ENCODE results near the gene LHFPL3. TPM values are rescaled to one million over a fixed set of nuclear protein-coding genes. Genes with fewer than 3 reads are reported as not detected.

The LHFPL3 gene
- total and polyA plus RNA-seq, 2 donors (not counting 3 experiments of a cell fraction or from before 2014, with no cell fraction given), result not detected

- Histone ChIP-seq H3K4me1 (ENCODE audit: control insufficient read depth, extremely low read depth, insufficient read depth, low read length) (no peaks in the 10 kb centered on the region), H2AFZ (ENCODE audit: low read depth, low read length) (no peak overlapping the region), H3K9ac (replicated peaks; ENCODE audit: extremely low read depth, insufficient read depth, low read length) (no peak overlapping the region), H3K9me1 (replicated peaks; ENCODE audit: control insufficient read depth, extremely low read depth, insufficient read depth, low read length) (no peaks in the 10 kb centered on the region), H3K4me3 (replicated peaks in 1 of 3; ENCODE audit: insufficient read depth in 1 of 3, low read depth in 1 of 3, low read length in 3 of 3) (no peak overlapping the region), H4K20me1 (replicated peaks; ENCODE audit: control insufficient read depth, extremely low read depth, insufficient read depth, low read length) (no peaks in the 10 kb centered on the region), H3K27ac (ENCODE audit: insufficient read depth, low read depth, low read length) (no peak overlapping the region), H3K27me3 (ENCODE audit: control insufficient read depth in 2 of 2, insufficient read depth in 2 of 2, low read length in 2 of 2) (peaks cover 6 to 14% of the 10 kb centered on the region in 2 experiments), H3K9me3 (replicated peaks; ENCODE audit: control insufficient read depth, insufficient read depth, low read length) (no peaks in the 10 kb centered on the region), H3K36me3 (ENCODE audit: control insufficient read depth in 2 of 2, extremely low read depth in 1 of 2, insufficient read depth in 2 of 2, low read length in 2 of 2) (no peaks in the 10 kb centered on the region), H3K79me2 (ENCODE audit: control insufficient read depth, insufficient read depth, low read length) (no peaks in the 10 kb centered on the region), H3K4me2 (ENCODE audit: insufficient read depth, low read length) (no peak overlapping the region)
- ChIA-PET POLR2A (no interaction called here), CTCF (interaction anchor here (1.1 to 2.8 kb wide), 3 partner anchors 9 to 25 kb away, joined by 3 to 7 read pairs (median 6); no protein-coding TSS in a partner anchor)
- DNase-seq (ENCODE audit: low read depth, low spot score) (no peak), FAIRE-seq (no peak)
- intact Hi-C loops (cut with micrococcal nuclease), result no loop called here
- TF ChIP-seq POLR2A (IDR thresholded peaks at IDR 0.05; ENCODE audit: low read depth, low read length), result no peak
- TF ChIP-seq JUN (IDR thresholded peaks at IDR 0.05; ENCODE audit: borderline replicate concordance, insufficient read depth, insufficient read length, low read depth), result no peak
- no peak for TF ChIP-seq GATA2 (IDR thresholded peaks at IDR 0.05; ENCODE audit: insufficient read depth, insufficient read length, low read depth, low read length)
- TF ChIP-seq EZH2 (IDR thresholded peaks at IDR 0.05; ENCODE audit: borderline replicate concordance, low read depth, low read length, severe bottlenecking), result no peak
- TF ChIP-seq MAX (IDR thresholded peaks at IDR 0.05; ENCODE audit: insufficient read depth, insufficient read length), result no peak
- dilution Hi-C loops (cut with MboI; ENCODE audit: extremely low pct_ligation_motif_present, low sequenced_read_pairs), result no loop called here
- BruUV-seq (replicated peaks), result no TSS peak
Observed at GRCh38 chr7:104908636-104909035, 580.2 kb downstream of the LHFPL3 start.

GRCh38 chr7:104909096-104909495 is 580.7 kb downstream of the LHFPL3 start:
- FAIRE-seq, result no peak
- no peak overlapping the region for H3K9ac ChIP-seq (replicated peaks; ENCODE audit: extremely low read depth, insufficient read depth, low read length)
- no peak overlapping the region for H3K4me2 ChIP-seq (ENCODE audit: insufficient read depth, low read length)
- no peak overlapping the region for H3K4me3 ChIP-seq (replicated peaks in 1 of 3; ENCODE audit: insufficient read depth in 1 of 3, low read depth in 1 of 3, low read length in 3 of 3)
- H3K4me1 ChIP-seq (ENCODE audit: control insufficient read depth, extremely low read depth, insufficient read depth, low read length), result no peaks in the 10 kb centered on the region
- no peak for TF ChIP-seq POLR2AphosphoS5 (IDR thresholded peaks at IDR 0.05; ENCODE audit: insufficient read depth, low read depth, low read length)
- TF ChIP-seq POLR2A (IDR thresholded peaks at IDR 0.05; ENCODE audit: low read depth, low read length), result no peak
- no peak for TF ChIP-seq FOS (IDR thresholded peaks at IDR 0.05; ENCODE audit: borderline replicate concordance, insufficient read depth, low read length)
- no peak for TF ChIP-seq GATA2 (IDR thresholded peaks at IDR 0.05; ENCODE audit: insufficient read depth, insufficient read length, low read depth, low read length)
- TF ChIP-seq JUN (IDR thresholded peaks at IDR 0.05; ENCODE audit: borderline replicate concordance, insufficient read depth, insufficient read length, low read depth), result no peak
- no peak for TF ChIP-seq CTCF (IDR thresholded peaks at IDR 0.05; ENCODE audit: extremely low read depth in 1 of 2, insufficient read depth in 1 of 2, low read depth in 1 of 2, low read length in 2 of 2)
- TF ChIP-seq MYC (IDR thresholded peaks at IDR 0.05; ENCODE audit: low read depth, low read length), result no peak
- TF ChIP-seq MAX (IDR thresholded peaks at IDR 0.05; ENCODE audit: insufficient read depth, insufficient read length), result no peak
- TF ChIP-seq EZH2 (IDR thresholded peaks at IDR 0.05; ENCODE audit: borderline replicate concordance, low read depth, low read length, severe bottlenecking), result no peak
- no peak for DNase-seq (ENCODE audit: low read depth, low spot score)
- no TSS peak for BruUV-seq (replicated peaks)
- H3K36me3 ChIP-seq (ENCODE audit: control insufficient read depth in 2 of 2, extremely low read depth in 1 of 2, insufficient read depth in 2 of 2, low read length in 2 of 2), result no peaks in the 10 kb centered on the region
- no peaks in the 10 kb centered on the region for H4K20me1 ChIP-seq (replicated peaks; ENCODE audit: control insufficient read depth, extremely low read depth, insufficient read depth, low read length)
- intact Hi-C loops (cut with micrococcal nuclease) (no loop called here), dilution Hi-C loops (cut with MboI; ENCODE audit: extremely low pct_ligation_motif_present, low sequenced_read_pairs) (no loop called here)
- H3K79me2 ChIP-seq (ENCODE audit: control insufficient read depth, insufficient read depth, low read length), result no peaks in the 10 kb centered on the region
- H3K9me1 ChIP-seq (replicated peaks; ENCODE audit: control insufficient read depth, extremely low read depth, insufficient read depth, low read length), result no peaks in the 10 kb centered on the region
- POLR2A ChIA-PET, result no interaction called here
- no peak overlapping the region for H2AFZ ChIP-seq (ENCODE audit: low read depth, low read length)
- H3K27me3 ChIP-seq (ENCODE audit: control insufficient read depth in 2 of 2, insufficient read depth in 2 of 2, low read length in 2 of 2), result peaks cover 6 to 14% of the 10 kb centered on the region in 2 experiments
- no peak overlapping the region for H3K27ac ChIP-seq (ENCODE audit: insufficient read depth, low read depth, low read length)
- no peaks in the 10 kb centered on the region for H3K9me3 ChIP-seq (replicated peaks; ENCODE audit: control insufficient read depth, insufficient read depth, low read length)
- CTCF ChIA-PET, result interaction anchor here (1.1 to 2.8 kb wide), 5 partner anchors 8 to 25 kb away, joined by 3 to 9 read pairs (median 6); no protein-coding TSS in a partner anchor

Data from endothelial cell of umbilical vein (primary cell).